Endodermal cell (in vitro differentiated cells): ENCODE results near the gene ZNF146. TPM values are rescaled to one million over a fixed set of nuclear protein-coding genes. Genes with fewer than 3 reads are reported as not detected.

Source experiments
- DNase-seq: peaks from one replicate; pipeline ENCODE4 v3.0.0-alpha.2; 2017
- H3K27ac ChIP-seq: 2 replicates; pipeline ENCODE4 v1.5.1; 2013; ENCODE audit warnings: mild to moderate bottlenecking, low read depth, low read length, moderate library complexity
- H3K27me3 ChIP-seq: 2 replicates; pipeline ENCODE4 v1.6.1; 2013; ENCODE audit warnings: mild to moderate bottlenecking, low read length, moderate library complexity; ENCODE audit not compliant: insufficient read depth, control insufficient read depth, poor library complexity, severe bottlenecking
- H3K36me3 ChIP-seq: 2 replicates; pipeline ENCODE4 v1.7.0; 2013; ENCODE audit warnings: mild to moderate bottlenecking, low read length, moderate library complexity; ENCODE audit not compliant: control insufficient read depth, insufficient read depth
- H3K4me1 ChIP-seq: one replicate; pipeline ENCODE4 v1.7.0; 2013; ENCODE audit warnings: low read length; ENCODE audit not compliant: control insufficient read depth, insufficient read depth
- H3K4me3 ChIP-seq: 2 replicates; pipeline ENCODE4 v1.5.1; 2013; ENCODE audit warnings: mild to moderate bottlenecking, low read length, moderate library complexity
- H3K9ac ChIP-seq: 2 replicates; pipeline ENCODE4 v1.6.1; 2013; ENCODE audit warnings: mild to moderate bottlenecking, low read length, moderate library complexity; ENCODE audit not compliant: poor library complexity, severe bottlenecking; ENCODE audit errors: extremely low read depth
- H3K9me3 ChIP-seq: 2 replicates; pipeline ENCODE4 v1.6.1; 2013; ENCODE audit warnings: mild to moderate bottlenecking, low read length, moderate library complexity; ENCODE audit not compliant: control insufficient read depth
- H3K27ac Mint-ChIP-seq: 2 replicates; pipeline ENCODE4 v1.8.0; 2020; ENCODE audit warnings: mixed read lengths
- H3K27me3 Mint-ChIP-seq: 2 replicates; pipeline ENCODE4 v1.8.0; 2021; ENCODE audit warnings: mild to moderate bottlenecking, mixed read lengths; ENCODE audit not compliant: insufficient read depth
- H3K36me3 Mint-ChIP-seq: 2 replicates; pipeline ENCODE4 v1.8.0; 2020; ENCODE audit warnings: low read depth, mixed read lengths
- H3K4me1 Mint-ChIP-seq: 2 replicates; pipeline ENCODE4 v1.8.0; 2020; ENCODE audit warnings: mixed read lengths
- H3K4me3 Mint-ChIP-seq: 2 replicates; pipeline ENCODE4 v1.8.0; 2020; ENCODE audit warnings: mild to moderate bottlenecking, moderate library complexity, mixed read lengths
- H3K9me3 Mint-ChIP-seq: 2 replicates; pipeline ENCODE4 v1.8.0; 2020; ENCODE audit warnings: mild to moderate bottlenecking, mixed read lengths
- WGBS, 2 experiments: methylation state at CpG; one replicate each; pipeline versions ENCODE4 v1.1.5 to v1.1.7; 2013; ENCODE audit warnings: missing lambda C conversion rate in 2 of 2, mixed read lengths in 1 of 2; ENCODE audit not compliant: insufficient coverage in 1 of 2, insufficient read length in 1 of 2; 5-methylcytosine and 5-hydroxymethylcytosine counted together
- total RNA-seq, 2 donors: library from RNA; stranded (reverse); fragmentation: NEBNext Ultra II Directional in 1 of 2; extraction: Animal tissue kit (Norgen Biotek cat#: 25700) in 1 of 2; gene quantifications; 2 replicates in 1 of 2; 3 replicates in 1 of 2; pipeline ENCODE4 v1.2.1, GENCODE V29; 2021
- TF ChIP-seq, protein P1 (sequence below): fragments of 200-600 bp; sonication (generic); conservative IDR thresholded peaks from 2 replicates; pipeline ENCODE4 v1.5.0; 2021; ENCODE audit warnings: antibody characterized with exemption, mild to moderate bottlenecking

The ZNF146 gene
- total RNA-seq, 2 donors from 2014 or later: 105 to 128 TPM

DNA sequence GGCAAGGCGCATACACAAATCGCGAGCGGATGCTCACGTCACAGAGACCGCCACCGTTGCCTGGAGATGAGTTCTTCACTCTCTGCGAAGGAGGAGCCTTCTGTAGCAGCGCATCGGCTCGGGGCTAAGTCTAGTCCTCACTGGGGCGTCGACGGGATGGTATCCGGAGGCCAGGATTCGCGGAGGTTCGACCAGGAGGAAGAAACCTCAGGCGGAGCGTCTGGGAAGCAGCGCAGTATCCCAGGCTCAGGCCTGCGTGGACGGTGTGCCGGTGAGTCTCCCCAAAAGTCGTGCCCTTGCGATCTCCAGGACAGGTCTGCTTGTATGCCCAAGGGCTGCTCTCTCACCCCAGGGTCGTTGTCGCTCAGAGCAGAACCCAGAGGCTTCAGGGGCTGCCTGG is 40.4 kb downstream of the ZNF146 start:
- Mint-ChIP-seq H3K36me3 (peaks cover 22% of the 10 kb centered on the region), H3K9me3 (peaks cover 16% of the 10 kb centered on the region), H3K27ac (no peak overlapping the region), H3K27me3 (peaks cover 8% of the 10 kb centered on the region), H3K4me1 (peaks cover 2% of the 10 kb centered on the region), H3K4me3 (no peak overlapping the region)
- TF ChIP-seq, protein P1, sequence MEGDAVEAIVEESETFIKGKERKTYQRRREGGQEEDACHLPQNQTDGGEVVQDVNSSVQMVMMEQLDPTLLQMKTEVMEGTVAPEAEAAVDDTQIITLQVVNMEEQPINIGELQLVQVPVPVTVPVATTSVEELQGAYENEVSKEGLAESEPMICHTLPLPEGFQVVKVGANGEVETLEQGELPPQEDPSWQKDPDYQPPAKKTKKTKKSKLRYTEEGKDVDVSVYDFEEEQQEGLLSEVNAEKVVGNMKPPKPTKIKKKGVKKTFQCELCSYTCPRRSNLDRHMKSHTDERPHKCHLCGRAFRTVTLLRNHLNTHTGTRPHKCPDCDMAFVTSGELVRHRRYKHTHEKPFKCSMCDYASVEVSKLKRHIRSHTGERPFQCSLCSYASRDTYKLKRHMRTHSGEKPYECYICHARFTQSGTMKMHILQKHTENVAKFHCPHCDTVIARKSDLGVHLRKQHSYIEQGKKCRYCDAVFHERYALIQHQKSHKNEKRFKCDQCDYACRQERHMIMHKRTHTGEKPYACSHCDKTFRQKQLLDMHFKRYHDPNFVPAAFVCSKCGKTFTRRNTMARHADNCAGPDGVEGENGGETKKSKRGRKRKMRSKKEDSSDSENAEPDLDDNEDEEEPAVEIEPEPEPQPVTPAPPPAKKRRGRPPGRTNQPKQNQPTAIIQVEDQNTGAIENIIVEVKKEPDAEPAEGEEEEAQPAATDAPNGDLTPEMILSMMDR: no peak
- no peaks in the 10 kb centered on the region for H3K9me3 ChIP-seq
- H3K4me1 ChIP-seq: no peaks in the 10 kb centered on the region
- peaks cover 3% of the 10 kb centered on the region for H3K36me3 ChIP-seq
- H3K4me3 ChIP-seq: no peak overlapping the region
- no peaks in the 10 kb centered on the region for H3K27me3 ChIP-seq
- WGBS, 2 experiments: 94 to 96% methylated on average over 28 of the region's 28 CpGs
- DNase-seq: no peak
- no peak overlapping the region for H3K27ac ChIP-seq
- H3K9ac ChIP-seq: no peak overlapping the region

- no peaks in the 10 kb centered on the region for H3K4me1 ChIP-seq
- H3K4me1 Mint-ChIP-seq: peaks cover 2% of the 10 kb centered on the region
- no peak overlapping the region for H3K27ac ChIP-seq
- H3K36me3 ChIP-seq: peaks cover 3% of the 10 kb centered on the region
- DNase-seq: no peak
- H3K27ac Mint-ChIP-seq: no peak overlapping the region
- TF ChIP-seq, protein P1: no peak
- H3K36me3 Mint-ChIP-seq: peaks cover 22% of the 10 kb centered on the region
- WGBS, 2 experiments: 95 to 97% methylated on average over 10 to 15 of the region's 15 CpGs
- H3K4me3 ChIP-seq: no peak overlapping the region
- H3K27me3 Mint-ChIP-seq: peaks cover 8% of the 10 kb centered on the region
- H3K9me3 Mint-ChIP-seq: peaks cover 16% of the 10 kb centered on the region
- H3K4me3 Mint-ChIP-seq: peak overlapping the region; percentile 75
- no peaks in the 10 kb centered on the region for H3K27me3 ChIP-seq
- H3K9me3 ChIP-seq: no peaks in the 10 kb centered on the region
- no peak overlapping the region for H3K9ac ChIP-seq
Observed at GRCh38 chr19:36256064-36256463, 41.2 kb downstream of the ZNF146 start.

DNA sequence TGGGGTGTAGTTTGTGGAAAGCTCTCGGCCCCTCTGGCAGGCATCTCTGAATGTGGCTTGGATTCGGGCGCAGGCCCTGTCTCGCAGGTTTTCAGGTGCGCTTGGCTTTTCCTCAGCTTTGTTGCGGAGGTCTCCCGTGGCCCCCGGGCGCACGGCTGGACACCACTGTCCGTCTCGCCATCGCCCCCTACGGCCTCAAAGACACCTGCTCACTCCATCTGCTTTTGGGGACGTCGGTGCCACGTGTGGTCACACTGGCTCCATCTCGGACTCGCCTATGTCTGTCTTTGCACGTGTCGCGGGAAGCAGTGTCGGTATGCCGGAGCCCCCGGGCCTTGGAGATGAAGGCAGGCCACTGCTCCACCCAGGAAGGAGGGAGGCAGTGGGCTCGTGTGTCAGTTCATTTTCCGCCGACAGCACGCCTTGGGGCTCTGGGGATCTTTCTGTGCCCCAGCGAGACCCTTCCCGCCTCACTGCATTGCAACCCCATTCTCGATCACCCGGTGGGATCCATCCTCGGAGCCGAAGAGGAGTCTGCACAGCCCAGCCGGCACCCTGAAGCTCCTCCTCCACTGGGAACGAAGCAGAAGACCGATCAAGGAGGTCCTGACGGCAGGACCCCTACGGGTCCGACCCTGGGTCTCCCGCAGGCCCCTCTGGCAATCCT is 42.1 kb downstream of the ZNF146 start:
- Histone ChIP-seq H3K4me3 (peak overlapping the region; percentile 76), H3K4me1 (no peaks in the 10 kb centered on the region), H3K27ac (no peak overlapping the region), H3K27me3 (no peaks in the 10 kb centered on the region), H3K36me3 (peaks cover 3% of the 10 kb centered on the region), H3K9ac (peak overlapping the region; percentile 34), H3K9me3 (no peaks in the 10 kb centered on the region)
- H3K27me3 Mint-ChIP-seq: peaks cover 8% of the 10 kb centered on the region
- WGBS, 2 experiments: 71 to 94% methylated on average over 29 to 42 of the region's 42 CpGs
- peak overlapping the region; percentile 81 for H3K27ac Mint-ChIP-seq
- H3K36me3 Mint-ChIP-seq: peaks cover 22% of the 10 kb centered on the region
- H3K4me1 Mint-ChIP-seq: peaks cover 2% of the 10 kb centered on the region
- TF ChIP-seq, protein P1: peak; percentile 27
- no peak for DNase-seq
- peaks cover 16% of the 10 kb centered on the region for H3K9me3 Mint-ChIP-seq
- peak overlapping the region; percentile 75 for H3K4me3 Mint-ChIP-seq
